CD8-positive, alpha-beta memory T cell (primary cell): ENCODE results near the gene SLC5A8. TPM values are rescaled to one million over a fixed set of nuclear protein-coding genes. Genes with fewer than 3 reads are reported as not detected.

Experiments used
- CTCF ChIA-PET: fragments of 350-600 bp; sonication (Branson Sonifier 250); formaldehyde crosslinking; loops from one replicate; lab custom pipeline; 2021; ENCODE audit warnings: antibody characterized with exemption; lab: Charles Lee
- POLR2A ChIA-PET: fragments of 350-600 bp; sonication (Branson Sonifier 250); formaldehyde crosslinking; loops from one replicate; lab custom pipeline; 2021; ENCODE audit warnings: antibody characterized with exemption; lab: Charles Lee
- DNase-seq, 5 donors: peaks; one replicate each; pipeline versions ENCODE4 v3.0.0 to v3.0.0-alpha.2; 2020 to 2022; ENCODE audit warnings: mixed read lengths in 1 of 5
- H3K27ac ChIP-seq: one replicate; pipeline ENCODE4 v1.7.0; 2013; ENCODE audit warnings: low read depth, mild to moderate bottlenecking, low read length, moderate library complexity
- H3K27me3 ChIP-seq: 2 replicates; pipeline ENCODE4 v1.7.0; 2013; ENCODE audit warnings: low read length, mild to moderate bottlenecking; ENCODE audit not compliant: insufficient read depth, poor library complexity, severe bottlenecking
- H3K36me3 ChIP-seq: 2 replicates; pipeline ENCODE4 v1.7.0; 2013; ENCODE audit warnings: mild to moderate bottlenecking, low read length, moderate library complexity; ENCODE audit not compliant: insufficient read depth
- H3K4me1 ChIP-seq: 2 replicates; pipeline ENCODE4 v1.7.0; 2013; ENCODE audit warnings: mild to moderate bottlenecking, low read length, moderate library complexity; ENCODE audit not compliant: insufficient read depth
- H3K4me3 ChIP-seq: 2 replicates; pipeline ENCODE4 v1.7.0; 2013; ENCODE audit warnings: mild to moderate bottlenecking, low read length
- H3K9me3 ChIP-seq: 2 replicates; pipeline ENCODE4 v1.7.0; 2013; ENCODE audit warnings: mild to moderate bottlenecking, low read length
- H3K27ac Mint-ChIP-seq, 8 donors: one replicate each; pipeline ENCODE4 v1.8.0; 2020 to 2021; ENCODE audit warnings: mixed read lengths in 8 of 8, mild to moderate bottlenecking in 6 of 8, inconsistent platforms in 3 of 8, moderate library complexity in 3 of 8
- H3K27me3 Mint-ChIP-seq, 2 donors: one replicate each; pipeline ENCODE4 v1.8.0; 2020 to 2021; ENCODE audit warnings: mixed read lengths in 2 of 2, mild to moderate bottlenecking in 1 of 2, moderate library complexity in 1 of 2
- H3K36me3 Mint-ChIP-seq, 3 donors: one replicate each; pipeline ENCODE4 v1.8.0; 2020 to 2021; ENCODE audit warnings: mixed read lengths in 3 of 3, inconsistent platforms in 1 of 3, mild to moderate bottlenecking in 1 of 3
- H3K4me1 Mint-ChIP-seq, 3 donors: one replicate each; pipeline ENCODE4 v1.8.0; 2020 to 2021; ENCODE audit warnings: mixed read lengths in 3 of 3, inconsistent platforms in 1 of 3, mild to moderate bottlenecking in 1 of 3
- H3K4me3 Mint-ChIP-seq, 7 donors: one replicate each; pipeline ENCODE4 v1.8.0; 2020 to 2021; ENCODE audit warnings: mixed read lengths in 7 of 7, mild to moderate bottlenecking in 6 of 7, moderate library complexity in 4 of 7, inconsistent platforms in 2 of 7
- H3K9me3 Mint-ChIP-seq, 5 donors: one replicate each; pipeline ENCODE4 v1.8.0; 2020 to 2022; ENCODE audit warnings: mixed read lengths in 5 of 5, mild to moderate bottlenecking in 3 of 5, moderate library complexity in 2 of 5, inconsistent platforms in 1 of 5
- polyA plus RNA-seq: library from polyadenylated mRNA; unstranded; fragments of 300-500 nt; fragmentation: Illumina TruSeq; gene quantifications from one replicate; pipeline ENCODE4 v1.2.3, GENCODE V29; 2021
- total RNA-seq, 2 experiments: library from RNA; stranded (reverse); gene quantifications; one replicate each; pipeline ENCODE4 v1.2.3, GENCODE V29; 2021

The SLC5A8 gene
- total and polyA plus RNA-seq, 3 experiments from 2014 or later: not detected

GRCh38 chr12:101231636-101232035 lies 21.6 kb upstream of the SLC5A8 start:
- no peaks in the 10 kb centered on the region for H3K36me3 Mint-ChIP-seq
- no peak overlapping the region for H3K4me3 Mint-ChIP-seq
- no peak overlapping the region for H3K27ac Mint-ChIP-seq
- H3K9me3 Mint-ChIP-seq: no peaks in the 10 kb centered on the region
- Histone ChIP-seq H3K9me3 (no peaks in the 10 kb centered on the region), H3K36me3 (no peaks in the 10 kb centered on the region), H3K4me1 (no peaks in the 10 kb centered on the region), H3K27ac (no peak overlapping the region), H3K27me3 (no peaks in the 10 kb centered on the region), H3K4me3 (no peak overlapping the region)
- H3K4me1 Mint-ChIP-seq: no peaks in the 10 kb centered on the region
- DNase-seq: no peak
- ChIA-PET CTCF (no interaction called here), POLR2A (no interaction called here)
- peaks cover 4 to 10% of the 10 kb centered on the region in 2 donors for H3K27me3 Mint-ChIP-seq

GRCh38 chr12:101230547-101230946 lies 20.5 kb upstream of the SLC5A8 start:
- H3K36me3 Mint-ChIP-seq: no peaks in the 10 kb centered on the region
- no peaks in the 10 kb centered on the region for H3K4me1 ChIP-seq
- no peaks in the 10 kb centered on the region for H3K9me3 Mint-ChIP-seq
- peaks cover 4 to 5% of the 10 kb centered on the region in 2 donors for H3K27me3 Mint-ChIP-seq
- POLR2A ChIA-PET: no interaction called here
- CTCF ChIA-PET: no interaction called here
- no peak for DNase-seq
- H3K4me3 ChIP-seq: no peak overlapping the region
- H3K4me1 Mint-ChIP-seq: no peaks in the 10 kb centered on the region
- H3K27me3 ChIP-seq: no peaks in the 10 kb centered on the region
- H3K4me3 Mint-ChIP-seq: no peak overlapping the region
- no peaks in the 10 kb centered on the region for H3K9me3 ChIP-seq
- H3K36me3 ChIP-seq: no peaks in the 10 kb centered on the region
- H3K27ac ChIP-seq: no peak overlapping the region
- peak overlapping the region in 1 of 8 donors; percentile 1 for H3K27ac Mint-ChIP-seq

- CTCF ChIA-PET: no interaction called here
- no peaks in the 10 kb centered on the region for H3K36me3 ChIP-seq
- Mint-ChIP-seq H3K27ac (no peak overlapping the region), H3K9me3 (no peaks in the 10 kb centered on the region), H3K4me3 (no peak overlapping the region), H3K4me1 (no peaks in the 10 kb centered on the region), H3K27me3 (peaks cover 5 to 7% of the 10 kb centered on the region in 2 donors), H3K36me3 (no peaks in the 10 kb centered on the region)
- no peaks in the 10 kb centered on the region for H3K9me3 ChIP-seq
- DNase-seq: no peak
- H3K27me3 ChIP-seq: no peaks in the 10 kb centered on the region
- H3K27ac ChIP-seq: no peak overlapping the region
- no peaks in the 10 kb centered on the region for H3K4me1 ChIP-seq
- no peak overlapping the region for H3K4me3 ChIP-seq
- POLR2A ChIA-PET: no interaction called here
These were observed 19.8 kb upstream of the SLC5A8 start for GRCh38 chr12:101229841-101230241.

- peaks cover 4 to 25% of the 10 kb centered on the region in 2 donors for H3K27me3 Mint-ChIP-seq
- no peaks in the 10 kb centered on the region for H3K4me1 Mint-ChIP-seq
- H3K27ac ChIP-seq: no peak overlapping the region
- H3K9me3 Mint-ChIP-seq: peaks cover 0 to 5% (median 1%) of the 10 kb centered on the region in 5 donors
- no peaks in the 10 kb centered on the region for H3K36me3 ChIP-seq
- no peak overlapping the region for H3K27ac Mint-ChIP-seq
- ChIA-PET CTCF (no interaction called here), POLR2A (no interaction called here)
- H3K4me3 ChIP-seq: no peak overlapping the region
- H3K4me1 ChIP-seq: no peaks in the 10 kb centered on the region
- no peaks in the 10 kb centered on the region for H3K9me3 ChIP-seq
- H3K36me3 Mint-ChIP-seq: no peaks in the 10 kb centered on the region
- no peak for DNase-seq
- no peak overlapping the region for H3K4me3 Mint-ChIP-seq
- H3K27me3 ChIP-seq: no peaks in the 10 kb centered on the region
These were observed 11.3 kb upstream of the SLC5A8 start for GRCh38 chr12:101221301-101221700.

- Histone ChIP-seq H3K27me3 (no peaks in the 10 kb centered on the region), H3K36me3 (no peaks in the 10 kb centered on the region), H3K27ac (no peak overlapping the region), H3K9me3 (no peaks in the 10 kb centered on the region), H3K4me3 (no peak overlapping the region), H3K4me1 (no peaks in the 10 kb centered on the region)
- H3K27me3 Mint-ChIP-seq: peaks cover 4 to 20% of the 10 kb centered on the region in 2 donors
- DNase-seq: no peak
- ChIA-PET CTCF (no interaction called here), POLR2A (no interaction called here)
- peaks cover 0 to 10% (median 5%) of the 10 kb centered on the region in 5 donors for H3K9me3 Mint-ChIP-seq
- H3K36me3 Mint-ChIP-seq: no peaks in the 10 kb centered on the region
- H3K27ac Mint-ChIP-seq: no peak overlapping the region
- H3K4me3 Mint-ChIP-seq: no peak overlapping the region
- no peaks in the 10 kb centered on the region for H3K4me1 Mint-ChIP-seq
These were observed 6.8 kb upstream of the SLC5A8 start for GRCh38 chr12:101216810-101217209.

- H3K4me1 ChIP-seq: no peaks in the 10 kb centered on the region
- Mint-ChIP-seq H3K9me3 (no peaks in the 10 kb centered on the region), H3K27ac (no peak overlapping the region), H3K27me3 (peaks cover 13 to 38% of the 10 kb centered on the region in 2 donors), H3K4me1 (no peaks in the 10 kb centered on the region), H3K4me3 (no peak overlapping the region), H3K36me3 (no peaks in the 10 kb centered on the region)
- H3K27ac ChIP-seq: no peak overlapping the region
- H3K9me3 ChIP-seq: no peaks in the 10 kb centered on the region
- CTCF ChIA-PET: no interaction called here
- no peaks in the 10 kb centered on the region for H3K36me3 ChIP-seq
- no peaks in the 10 kb centered on the region for H3K27me3 ChIP-seq
- DNase-seq: no peak
- POLR2A ChIA-PET: no interaction called here
- no peak overlapping the region for H3K4me3 ChIP-seq
These were observed 2.8 kb downstream of the SLC5A8 start for GRCh38 chr12:101207086-101207780.

GRCh38 chr12:101204602-101205304 lies 5.3 kb downstream of the SLC5A8 start:
- no peaks in the 10 kb centered on the region for H3K9me3 Mint-ChIP-seq
- no peaks in the 10 kb centered on the region for H3K27me3 ChIP-seq
- no peak overlapping the region for H3K27ac Mint-ChIP-seq
- no peaks in the 10 kb centered on the region for H3K36me3 Mint-ChIP-seq
- no peaks in the 10 kb centered on the region for H3K4me1 ChIP-seq
- peaks cover 7 to 23% of the 10 kb centered on the region in 2 donors for H3K27me3 Mint-ChIP-seq
- H3K4me1 Mint-ChIP-seq: no peaks in the 10 kb centered on the region
- H3K9me3 ChIP-seq: no peaks in the 10 kb centered on the region
- no peak overlapping the region for H3K4me3 ChIP-seq
- no peak overlapping the region for H3K27ac ChIP-seq
- H3K4me3 Mint-ChIP-seq: no peak overlapping the region
- ChIA-PET POLR2A (no interaction called here), CTCF (no interaction called here)
- H3K36me3 ChIP-seq: no peaks in the 10 kb centered on the region
- no peak for DNase-seq

GRCh38 chr12:101200824-101201223 lies 9.2 kb downstream of the SLC5A8 start:
- Mint-ChIP-seq H3K9me3 (no peaks in the 10 kb centered on the region), H3K4me3 (no peak overlapping the region), H3K36me3 (no peaks in the 10 kb centered on the region), H3K27ac (no peak overlapping the region), H3K4me1 (no peaks in the 10 kb centered on the region), H3K27me3 (peaks cover 0 to 6% of the 10 kb centered on the region in 2 donors)
- H3K4me1 ChIP-seq: no peaks in the 10 kb centered on the region
- ChIA-PET CTCF (no interaction called here), POLR2A (no interaction called here)
- no peaks in the 10 kb centered on the region for H3K9me3 ChIP-seq
- DNase-seq: no peak
- no peaks in the 10 kb centered on the region for H3K36me3 ChIP-seq
- no peak overlapping the region for H3K27ac ChIP-seq
- no peaks in the 10 kb centered on the region for H3K27me3 ChIP-seq
- no peak overlapping the region for H3K4me3 ChIP-seq
